VCaP (cell line): ENCODE data around the gene ARHGAP25.

Experiments
- H3K27ac ChIP-seq: fragments of 450-650 bp; 2 replicates; pipeline ENCODE4 v1.5.1; 2017
- CTCF ChIP-seq: fragments of 450-650 bp; conservative IDR thresholded peaks from 2 replicates; pipeline ENCODE4 v1.5.1; 2017; ENCODE audit warnings: mild to moderate bottlenecking, moderate library complexity

ARHGAP25 gene

DNA sequence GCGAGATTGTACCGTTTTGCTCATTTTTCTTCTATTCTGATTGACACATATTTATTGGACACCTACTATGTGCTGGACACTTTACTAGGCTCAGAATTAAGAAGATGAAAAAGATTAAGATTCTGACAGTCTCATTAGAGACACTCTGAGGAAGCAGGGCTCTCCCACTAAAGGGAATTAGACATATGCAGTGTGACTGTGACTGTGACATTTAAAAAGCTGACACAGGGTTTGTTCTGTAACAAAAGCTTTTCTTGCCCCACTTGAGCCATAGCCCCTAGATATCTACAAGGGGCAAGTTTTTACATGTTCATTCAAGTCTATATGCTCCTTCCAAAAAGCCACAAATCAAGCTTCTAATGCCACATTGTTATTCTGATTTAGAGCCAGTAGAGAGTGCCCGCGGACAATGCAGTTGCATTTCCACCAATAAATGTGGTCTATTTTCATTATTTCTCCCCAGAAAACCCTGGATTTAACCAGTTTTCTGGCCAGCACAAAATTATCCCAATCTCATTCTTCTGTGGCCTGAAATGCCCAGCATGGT lies 9.8 kb downstream of the ARHGAP25 start:
- TF ChIP-seq CTCF = no peak
- H3K27ac ChIP-seq = no peak overlapping the region

GRCh38 chr2:68745006-68745405 lies 10.4 kb downstream of the ARHGAP25 start:
- TF ChIP-seq CTCF = no peak
- H3K27ac ChIP-seq = no peak overlapping the region

DNA sequence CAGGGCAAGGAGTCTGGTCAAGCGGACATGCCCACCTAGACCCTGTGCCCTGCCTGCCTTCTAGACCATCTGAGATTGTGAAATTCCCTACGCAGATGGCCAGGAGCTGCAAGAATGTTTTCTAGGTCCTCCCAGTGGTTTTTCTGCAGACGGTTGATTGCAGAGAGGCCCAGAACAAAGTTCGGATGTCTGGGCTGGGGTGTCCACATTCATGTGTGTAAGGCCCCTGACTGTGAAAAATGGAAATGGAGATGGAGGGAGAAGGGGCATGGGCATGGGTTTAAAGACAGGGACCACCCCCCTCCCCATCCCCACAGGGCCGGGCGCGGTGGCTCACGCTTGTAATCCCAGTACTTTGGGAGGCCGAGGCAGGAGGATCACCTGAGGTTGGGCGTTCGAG lies 11.8 kb downstream of the ARHGAP25 start:
- no peak overlapping the region for H3K27ac ChIP-seq

DNA sequence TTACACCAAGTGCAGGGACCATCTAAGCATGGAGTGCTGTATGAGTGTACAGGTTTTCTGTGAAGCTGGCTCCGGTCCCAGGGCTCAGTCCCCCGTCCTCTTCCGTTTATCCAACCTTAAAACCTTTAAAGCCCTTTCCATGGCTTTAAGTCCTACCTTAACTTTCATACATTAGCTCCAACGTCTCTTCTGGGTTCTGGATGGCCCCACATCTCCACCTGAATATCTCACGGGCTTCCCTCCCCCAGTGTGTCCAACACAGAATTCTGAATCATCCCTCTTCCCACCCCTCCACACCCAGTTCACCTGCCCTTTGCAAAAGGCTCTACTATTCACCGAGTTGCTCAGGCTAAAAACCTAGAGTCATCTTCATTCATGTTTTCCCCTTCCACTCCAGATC lies 12.8 kb downstream of the ARHGAP25 start:
- no peak overlapping the region for H3K27ac ChIP-seq
- no peak for TF ChIP-seq CTCF

More for the DNA sequence above, 11.8 kb downstream of the ARHGAP25 start:
- no peak for TF ChIP-seq CTCF

- H3K27ac ChIP-seq = no peak overlapping the region
- TF ChIP-seq CTCF = no peak
Observed at GRCh38 chr2:68747900-68748299, 13.3 kb downstream of the ARHGAP25 start.

DNA sequence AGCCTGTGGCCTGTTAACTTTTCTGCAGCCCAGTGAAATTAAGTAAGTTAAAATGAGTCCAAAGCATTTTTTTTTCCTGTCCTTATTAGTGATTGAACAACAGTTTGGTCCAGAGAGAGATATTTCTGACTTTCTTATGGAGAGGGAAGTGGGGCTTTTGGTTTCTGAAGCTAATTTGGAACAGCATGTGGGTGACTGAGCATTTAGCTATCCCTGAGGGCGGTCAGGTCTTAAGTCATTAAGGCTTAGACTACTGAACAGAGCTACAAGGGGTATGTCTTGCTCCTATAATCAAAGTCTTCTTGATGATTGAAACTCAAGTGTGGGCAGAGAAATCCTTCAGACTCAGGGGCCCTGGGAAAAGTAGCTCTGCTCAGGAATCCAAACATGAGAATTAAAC lies 14.0 kb downstream of the ARHGAP25 start:
- TF ChIP-seq CTCF = no peak
- H3K27ac ChIP-seq = no peak overlapping the region

GRCh38 chr2:68749345-68749744 lies 14.7 kb downstream of the ARHGAP25 start:
- TF ChIP-seq CTCF = no peak
- H3K27ac ChIP-seq = no peak overlapping the region
